ENCODE results near the gene CTU1.

Gene CTU1

DNA sequence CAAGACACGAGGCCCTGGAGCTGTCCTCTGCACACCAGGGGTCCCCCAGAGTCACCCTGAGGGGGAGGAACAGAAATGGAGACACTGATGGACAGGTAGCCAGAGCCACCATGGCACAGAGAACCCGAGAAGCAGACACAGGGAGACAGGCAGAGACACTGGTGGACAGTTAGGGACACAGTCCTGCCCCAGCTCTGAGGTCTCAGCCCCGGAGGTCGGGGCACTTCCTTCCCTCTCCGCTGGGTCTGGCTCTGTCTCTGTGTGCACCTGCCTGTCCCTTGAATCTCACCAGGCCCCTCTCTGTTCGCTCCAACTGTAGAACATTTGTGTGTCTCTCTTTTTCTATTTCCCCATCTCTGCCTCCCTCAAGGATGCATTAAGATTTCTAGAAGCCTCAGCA is 30.1 kb downstream of the CTU1 start:
- ChIA-PET CTCF (no interaction called here), POLR2A (no interaction called here)
- DNase-seq (ENCODE audit: extremely low spot score), result no peak
- TF ChIP-seq, protein P1, sequence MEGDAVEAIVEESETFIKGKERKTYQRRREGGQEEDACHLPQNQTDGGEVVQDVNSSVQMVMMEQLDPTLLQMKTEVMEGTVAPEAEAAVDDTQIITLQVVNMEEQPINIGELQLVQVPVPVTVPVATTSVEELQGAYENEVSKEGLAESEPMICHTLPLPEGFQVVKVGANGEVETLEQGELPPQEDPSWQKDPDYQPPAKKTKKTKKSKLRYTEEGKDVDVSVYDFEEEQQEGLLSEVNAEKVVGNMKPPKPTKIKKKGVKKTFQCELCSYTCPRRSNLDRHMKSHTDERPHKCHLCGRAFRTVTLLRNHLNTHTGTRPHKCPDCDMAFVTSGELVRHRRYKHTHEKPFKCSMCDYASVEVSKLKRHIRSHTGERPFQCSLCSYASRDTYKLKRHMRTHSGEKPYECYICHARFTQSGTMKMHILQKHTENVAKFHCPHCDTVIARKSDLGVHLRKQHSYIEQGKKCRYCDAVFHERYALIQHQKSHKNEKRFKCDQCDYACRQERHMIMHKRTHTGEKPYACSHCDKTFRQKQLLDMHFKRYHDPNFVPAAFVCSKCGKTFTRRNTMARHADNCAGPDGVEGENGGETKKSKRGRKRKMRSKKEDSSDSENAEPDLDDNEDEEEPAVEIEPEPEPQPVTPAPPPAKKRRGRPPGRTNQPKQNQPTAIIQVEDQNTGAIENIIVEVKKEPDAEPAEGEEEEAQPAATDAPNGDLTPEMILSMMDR (IDR thresholded peaks at IDR 0.05; ENCODE audit: control extremely low read depth, extremely low read depth, low read depth, missing control alignments), result no peak

DNA sequence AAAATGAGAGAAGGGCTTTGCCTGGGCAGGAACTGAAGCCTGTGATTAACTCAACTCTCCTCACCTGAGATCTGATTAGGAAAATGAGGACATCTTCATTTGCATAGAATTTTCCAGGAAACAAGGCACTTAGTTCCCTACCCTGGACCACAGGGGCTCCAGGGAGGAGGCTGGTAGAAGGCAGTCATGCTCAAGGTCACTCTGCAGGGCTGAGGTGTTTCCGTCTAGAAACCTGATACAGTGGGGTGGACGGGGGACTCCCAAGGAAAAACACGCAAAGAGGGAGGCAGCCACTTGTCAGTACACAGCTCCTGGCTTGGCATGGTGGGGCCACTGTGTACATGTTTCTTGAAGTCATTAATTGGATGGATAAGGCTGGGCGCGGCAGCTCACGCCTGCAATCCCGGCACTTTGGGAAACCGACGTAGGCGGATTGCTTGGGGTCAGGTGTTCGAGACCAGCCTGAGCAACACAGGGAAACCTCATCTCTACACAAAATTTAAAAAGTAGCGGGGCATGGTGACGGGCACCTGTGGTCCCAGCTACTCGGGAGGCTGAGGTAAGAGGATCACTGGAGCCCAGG is 31.5 kb downstream of the CTU1 start:
- ChIA-PET CTCF (interaction anchor here (0.9 kb wide), 1 partner anchor 19 kb away, joined by 3 read pairs; no protein-coding TSS in a partner anchor), POLR2A (no interaction called here)
- DNase-seq (ENCODE audit: extremely low spot score), result no peak
- TF ChIP-seq, protein P1 (IDR thresholded peaks at IDR 0.05; ENCODE audit: control extremely low read depth, extremely low read depth, low read depth, missing control alignments), result no peak

DNA sequence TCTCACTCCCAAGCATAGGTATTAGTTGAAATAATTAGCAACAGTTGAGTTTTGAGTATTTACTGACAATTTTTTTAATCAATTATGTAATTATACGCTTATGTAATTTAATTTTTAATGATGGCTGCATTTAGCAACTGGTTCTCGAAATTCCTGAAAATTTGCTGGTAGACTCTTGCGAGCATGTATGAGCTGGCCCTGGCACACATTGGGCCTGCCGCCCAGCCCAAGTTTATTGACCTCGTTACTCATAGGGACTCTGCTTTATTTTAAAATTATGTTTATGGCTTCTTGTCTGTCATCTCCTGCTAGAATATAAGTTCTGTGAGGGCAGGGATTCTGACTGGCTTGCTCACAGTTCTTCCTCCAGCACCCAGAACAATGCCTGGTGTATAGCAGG is 32.2 kb downstream of the CTU1 start:
- TF ChIP-seq, protein P1 (IDR thresholded peaks at IDR 0.05; ENCODE audit: control extremely low read depth, extremely low read depth, low read depth, missing control alignments), result no peak
- ChIA-PET POLR2A (no interaction called here), CTCF (no interaction called here)
- no peak for DNase-seq (ENCODE audit: extremely low spot score)

DNA sequence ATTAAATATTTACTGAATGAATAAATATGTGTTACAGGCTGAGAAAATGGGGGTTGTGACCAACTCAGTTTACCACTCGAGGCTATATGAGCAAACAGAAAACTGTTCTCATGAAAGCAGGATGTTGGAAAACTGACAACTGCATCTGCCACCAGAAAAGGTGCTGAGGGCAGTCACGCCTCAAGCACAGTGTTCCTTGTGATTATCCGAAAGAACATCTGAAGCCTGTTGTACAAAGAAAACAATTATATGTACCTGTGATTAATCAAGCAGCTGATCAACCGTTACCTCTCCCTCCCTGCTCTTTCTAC is 37.2 kb downstream of the CTU1 start:
- DNase-seq (ENCODE audit: extremely low spot score), result no peak
- CTCF ChIA-PET, result no interaction called here
- POLR2A ChIA-PET, result no interaction called here
- TF ChIP-seq, protein P1 (IDR thresholded peaks at IDR 0.05; ENCODE audit: control extremely low read depth, extremely low read depth, low read depth, missing control alignments), result no peak

DNA sequence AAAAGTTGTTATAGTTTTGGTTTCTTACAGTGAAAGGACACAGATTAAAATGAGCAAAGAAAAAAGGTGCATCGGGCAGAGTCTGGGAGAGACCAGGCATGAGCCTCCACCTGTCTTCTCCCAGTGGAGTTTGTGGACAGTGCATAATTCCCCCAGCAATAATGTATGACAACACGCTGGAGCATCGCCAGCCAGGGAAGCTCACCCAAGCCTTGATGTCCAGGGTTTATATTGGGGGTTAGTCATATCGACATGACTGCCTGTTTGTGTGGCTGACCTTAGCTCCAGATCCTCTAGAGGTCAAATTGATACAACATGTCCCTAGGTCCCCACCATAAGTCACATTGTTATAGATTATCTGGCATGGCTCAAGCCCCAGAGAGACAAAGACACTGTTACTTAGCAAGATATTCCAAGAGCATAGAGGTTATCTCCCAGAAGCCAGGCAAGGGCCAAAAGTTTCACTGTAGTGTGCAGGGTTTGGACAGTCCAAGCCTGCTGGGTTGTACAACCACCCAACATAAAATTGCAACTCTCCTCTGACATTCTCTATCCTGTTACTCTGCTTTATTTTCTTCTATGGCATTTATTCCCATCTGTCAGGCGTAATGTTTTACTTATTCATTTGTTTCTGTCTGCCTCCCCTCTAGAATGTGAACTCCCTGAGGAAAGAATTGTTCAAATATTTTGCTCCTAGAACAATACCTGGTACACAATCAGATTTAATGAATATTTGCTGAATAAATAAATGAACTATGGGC is 37.7 kb downstream of the CTU1 start:
- ChIA-PET CTCF (no interaction called here), POLR2A (no interaction called here)

DNA sequence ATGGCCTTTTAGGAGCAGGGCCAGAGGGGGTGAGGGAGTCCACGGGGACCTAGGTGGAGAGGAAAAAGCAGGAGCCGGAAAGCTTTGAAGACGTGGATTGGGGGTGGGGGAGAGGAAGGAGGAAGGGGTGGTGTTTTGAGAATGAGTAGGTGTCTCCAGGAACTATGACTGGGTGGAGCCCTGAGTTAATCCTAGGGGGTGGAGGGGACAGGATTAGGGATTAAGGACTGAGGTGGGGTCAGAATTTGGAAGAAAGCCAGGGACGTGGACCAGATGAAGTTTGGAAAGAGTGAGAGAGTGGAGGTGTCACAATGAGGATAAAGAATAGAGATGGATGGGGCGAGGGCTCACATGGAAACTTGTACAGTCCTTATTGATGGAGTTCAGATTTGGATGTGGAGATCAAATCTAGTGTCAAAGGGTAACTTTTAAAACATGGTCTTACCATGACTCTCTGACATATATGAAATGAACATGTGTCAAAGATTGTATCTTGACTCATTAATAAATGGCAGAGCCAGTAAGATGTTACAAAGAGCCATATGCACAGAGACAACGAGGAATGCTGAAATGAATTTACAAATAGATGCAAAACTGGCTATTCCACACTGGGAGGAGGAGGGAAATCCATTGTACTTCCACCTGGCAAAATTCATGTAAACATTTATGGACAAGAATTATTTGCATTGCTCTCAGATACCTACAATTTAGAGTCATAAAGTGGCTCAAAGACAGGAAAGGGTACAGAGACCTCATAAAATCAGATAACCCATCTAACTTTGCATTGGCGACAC is 41.6 kb downstream of the CTU1 start:
- ChIA-PET CTCF (no interaction called here), POLR2A (no interaction called here)
- no peak for DNase-seq (ENCODE audit: extremely low spot score)
- TF ChIP-seq, protein P1 (IDR thresholded peaks at IDR 0.05; ENCODE audit: control extremely low read depth, extremely low read depth, low read depth, missing control alignments), result no peak

More for the DNA sequence above, 37.7 kb downstream of the CTU1 start:
- TF ChIP-seq, protein P1 (IDR thresholded peaks at IDR 0.05; ENCODE audit: control extremely low read depth, extremely low read depth, low read depth, missing control alignments), result no peak
- DNase-seq (ENCODE audit: extremely low spot score), result no peak

All from GM10248 (cell line).